HUES6 (cell line): Measurements from ENCODE around the gene PIP4P1.

Experiments used
- H3K27ac ChIP-seq: 2 replicates; pipeline ENCODE4 v1.7.0; 2013; ENCODE audit warnings: low read depth, mild to moderate bottlenecking, low read length, inconsistent platforms
- H3K27me3 ChIP-seq: 2 replicates; pipeline ENCODE4 v1.6.1; 2013; ENCODE audit warnings: low read length; ENCODE audit not compliant: control insufficient read depth, insufficient read depth
- H3K36me3 ChIP-seq: 2 replicates; pipeline ENCODE4 v1.6.1; 2013; ENCODE audit warnings: low read length; ENCODE audit not compliant: control insufficient read depth, insufficient read depth
- H3K4me1 ChIP-seq: 2 replicates; pipeline ENCODE4 v1.6.1; 2013; ENCODE audit warnings: low read length; ENCODE audit not compliant: control insufficient read depth, insufficient read depth
- H3K4me3 ChIP-seq: 2 replicates; pipeline ENCODE4 v1.5.1; 2013; ENCODE audit warnings: low read depth, low read length
- H3K9ac ChIP-seq: one replicate; pipeline ENCODE4 v1.6.1; 2013; ENCODE audit warnings: mild to moderate bottlenecking, low read length
- H3K9me3 ChIP-seq: 2 replicates; pipeline ENCODE4 v1.6.1; 2013; ENCODE audit warnings: low read depth, low read length; ENCODE audit not compliant: control insufficient read depth, insufficient read depth

PIP4P1 gene

DNA sequence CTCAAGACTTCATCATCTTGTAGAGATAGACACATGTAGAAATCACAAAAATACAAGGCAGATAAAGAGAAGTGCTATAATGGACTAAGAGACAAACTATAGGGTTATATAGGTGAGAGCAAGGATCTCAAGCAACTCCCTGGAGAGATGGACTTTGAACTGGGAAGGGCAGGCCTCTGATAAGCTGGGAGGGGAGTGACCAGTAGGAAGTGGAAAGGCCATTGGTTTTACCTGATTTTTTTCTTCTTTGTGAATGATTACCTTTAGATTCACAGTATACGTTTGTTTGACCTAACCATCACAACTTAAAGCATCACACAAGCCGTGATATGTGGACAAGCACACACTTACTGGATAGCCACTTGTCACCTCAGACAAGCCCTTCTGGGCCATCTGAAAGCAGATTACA, 42.7 kb downstream of the PIP4P1 start:
- peaks cover 19% of the 10 kb centered on the region for H3K4me1 ChIP-seq
- H3K27ac ChIP-seq = no peak overlapping the region
- no peak overlapping the region for H3K9ac ChIP-seq

GRCh38 chr14:20417250-20418186, 43.7 kb downstream of the PIP4P1 start:
- Histone ChIP-seq H3K27ac (no peak overlapping the region), H3K4me1 (peaks cover 17% of the 10 kb centered on the region), H3K27me3 (no peaks in the 10 kb centered on the region), H3K9me3 (no peaks in the 10 kb centered on the region), H3K4me3 (no peak overlapping the region), H3K9ac (no peak overlapping the region), H3K36me3 (no peaks in the 10 kb centered on the region)

More for the DNA sequence above, 42.7 kb downstream of the PIP4P1 start:
- H3K27me3 ChIP-seq = no peaks in the 10 kb centered on the region
- H3K36me3 ChIP-seq = no peaks in the 10 kb centered on the region
- H3K4me3 ChIP-seq = no peak overlapping the region
- no peaks in the 10 kb centered on the region for H3K9me3 ChIP-seq

GRCh38 chr14:20416223-20416622, 45.0 kb downstream of the PIP4P1 start:
- Histone ChIP-seq H3K36me3 (no peaks in the 10 kb centered on the region), H3K9ac (no peak overlapping the region), H3K27me3 (no peaks in the 10 kb centered on the region), H3K9me3 (no peaks in the 10 kb centered on the region), H3K27ac (no peak overlapping the region), H3K4me3 (no peak overlapping the region), H3K4me1 (peaks cover 12% of the 10 kb centered on the region)

DNA sequence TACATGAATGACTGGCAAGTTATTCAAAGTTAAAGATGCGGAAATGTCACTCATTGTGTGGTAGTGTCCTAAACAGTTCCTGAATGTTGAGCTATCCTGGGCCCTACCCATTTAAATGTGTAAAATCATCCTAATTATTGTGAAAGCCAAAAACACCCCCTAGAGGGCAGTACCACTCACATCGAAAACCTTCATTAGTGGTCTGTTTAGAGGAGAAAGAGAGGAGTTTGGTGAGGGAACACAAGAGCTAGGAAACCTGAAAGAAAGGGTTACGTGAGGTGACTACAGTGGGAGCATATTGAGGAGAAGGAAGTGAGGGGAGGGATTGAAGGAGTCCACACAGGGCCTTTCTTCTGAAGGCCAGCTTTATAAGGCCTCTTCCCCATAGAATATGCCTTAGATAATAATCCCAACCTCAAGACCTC, 45.4 kb downstream of the PIP4P1 start:
- H3K9ac ChIP-seq = no peak overlapping the region
- H3K4me3 ChIP-seq = no peak overlapping the region
- no peaks in the 10 kb centered on the region for H3K36me3 ChIP-seq
- peaks cover 11% of the 10 kb centered on the region for H3K4me1 ChIP-seq
- H3K27me3 ChIP-seq = no peaks in the 10 kb centered on the region
- no peaks in the 10 kb centered on the region for H3K9me3 ChIP-seq
- H3K27ac ChIP-seq = no peak overlapping the region

- Histone ChIP-seq H3K9me3 (no peaks in the 10 kb centered on the region), H3K27me3 (no peaks in the 10 kb centered on the region), H3K36me3 (no peaks in the 10 kb centered on the region), H3K27ac (peak overlapping the region; percentile 54; the same call in 1 of the 2 replicates), H3K9ac (peak overlapping the region; percentile 78), H3K4me1 (peaks cover 11% of the 10 kb centered on the region), H3K4me3 (peak overlapping the region; percentile 89)
Measured at GRCh38 chr14:20413744-20414082, 47.5 kb downstream of the PIP4P1 start.

- Histone ChIP-seq H3K36me3 (peaks cover 3% of the 10 kb centered on the region), H3K9me3 (no peaks in the 10 kb centered on the region), H3K9ac (peak within 1 kb of the TSS; percentile 78), H3K4me3 (peak within 1 kb of the TSS; percentile 89), H3K27me3 (no peaks in the 10 kb centered on the region), H3K4me1 (peaks cover 11% of the 10 kb centered on the region), H3K27ac (peak within 1 kb of the TSS; percentile 54; the same call in 1 of the 2 replicates)
Measured at GRCh38 chr14:20412876-20413743, 48.1 kb downstream of the PIP4P1 start, which contains the start of gene TEP1. Gene TEP1 (minus strand): TSS chr14:20413501. CDS start chr14:20408439, 5,062 bp downstream.

DNA sequence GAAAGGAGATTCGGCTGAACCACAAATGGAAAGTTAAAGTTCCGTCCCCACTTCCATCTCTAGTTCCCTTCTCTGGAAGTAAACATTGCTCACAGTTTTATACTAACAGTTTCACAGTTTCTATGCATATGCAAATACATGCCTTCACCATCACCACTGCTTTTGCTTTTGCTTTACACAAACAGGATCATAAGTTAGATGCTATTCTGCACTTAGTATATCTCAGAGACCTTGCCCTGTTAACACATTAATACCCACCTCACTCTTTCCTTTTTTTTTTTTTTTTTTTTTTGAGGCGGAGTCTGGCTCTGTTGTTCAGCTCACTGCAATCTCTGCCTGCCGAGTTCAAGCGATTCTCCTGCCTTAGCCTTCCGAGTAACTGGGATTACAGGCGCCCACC, 48.8 kb downstream of the PIP4P1 start:
- H3K9me3 ChIP-seq = no peaks in the 10 kb centered on the region
- H3K9ac ChIP-seq = peak overlapping the region; percentile 78
- peaks cover 11% of the 10 kb centered on the region for H3K4me1 ChIP-seq
- no peak overlapping the region for H3K27ac ChIP-seq
- H3K27me3 ChIP-seq = no peaks in the 10 kb centered on the region
- peaks cover 10% of the 10 kb centered on the region for H3K36me3 ChIP-seq
- peak overlapping the region; percentile 89 for H3K4me3 ChIP-seq

DNA sequence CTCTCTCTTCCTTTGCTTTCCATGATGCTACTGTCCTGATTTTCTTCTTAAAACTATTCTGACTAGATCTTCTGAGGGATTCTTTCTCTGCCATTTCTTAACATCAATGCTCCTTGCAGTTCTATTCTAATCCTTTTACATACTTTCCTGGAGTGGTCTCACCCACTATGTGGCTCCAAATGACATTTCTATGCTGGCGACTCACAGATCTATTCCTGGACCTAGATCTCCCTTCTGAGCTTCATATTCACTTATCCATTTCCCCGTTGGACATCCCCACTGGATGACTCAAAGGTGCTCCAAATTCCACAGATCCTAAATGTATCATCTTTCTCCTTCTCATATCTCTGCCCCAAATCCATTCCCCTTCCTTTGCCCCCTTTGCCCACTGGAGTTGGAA, 52.0 kb downstream of the PIP4P1 start:
- no peak overlapping the region for H3K4me3 ChIP-seq
- H3K27me3 ChIP-seq = no peaks in the 10 kb centered on the region
- peaks cover 40% of the 10 kb centered on the region for H3K36me3 ChIP-seq
- H3K9ac ChIP-seq = no peak overlapping the region
- H3K9me3 ChIP-seq = no peaks in the 10 kb centered on the region
- H3K4me1 ChIP-seq = peaks cover 5% of the 10 kb centered on the region
- H3K27ac ChIP-seq = no peak overlapping the region
